HCT116 (cell line): ENCODE measurements around the gene KRTAP5-2.
"Not testable (repeated sequence)": the region's sequence is repeated elsewhere in the genome, so short reads cannot be mapped to it uniquely, and the experiment has no call there.

Experiments
- EZH2 ChIP-seq: fragments of 200-600 bp; sonication (generic); IDR thresholded peaks from 2 replicates; pipeline ENCODE4 v1.6.1; 2017; ENCODE audit warnings: antibody characterized with exemption, mixed run types
- EZH2phosphoT487 ChIP-seq: fragments of 200-600 bp; IDR thresholded peaks from 2 replicates; pipeline ENCODE4 v1.6.1; 2018; ENCODE audit warnings: antibody characterized with exemption, borderline replicate concordance
- FOSL1 ChIP-seq: IDR thresholded peaks from 2 replicates; pipeline ENCODE4 v1.6.1; 2012; ENCODE audit warnings: low read depth
- JUND ChIP-seq: IDR thresholded peaks from 2 replicates; pipeline ENCODE4 v1.6.1; 2012
- POLR2A ChIP-seq: IDR thresholded peaks from 2 replicates; pipeline ENCODE4 v1.7.0; 2011; ENCODE audit warnings: borderline replicate concordance; ENCODE audit not compliant: insufficient read depth, insufficient read length; ENCODE audit errors: extremely low read depth
- POLR2AphosphoS5 ChIP-seq: IDR thresholded peaks from 2 replicates; pipeline ENCODE4 v1.6.1; 2011; ENCODE audit warnings: mild to moderate bottlenecking, low read depth, low read length, moderate library complexity
- RAD21 ChIP-seq: IDR thresholded peaks from 2 replicates; pipeline ENCODE4 v1.6.1; 2012; ENCODE audit warnings: low read depth, mild to moderate bottlenecking
- SP1 ChIP-seq: IDR thresholded peaks from 2 replicates; pipeline ENCODE4 v1.6.1; 2012; ENCODE audit warnings: low read depth
- YY1 ChIP-seq: IDR thresholded peaks from 2 replicates; pipeline ENCODE4 v1.6.1; 2011; ENCODE audit warnings: low read length, low read depth, moderate library complexity, mild to moderate bottlenecking; ENCODE audit not compliant: insufficient replicate concordance; ENCODE audit errors: extremely low read depth
- ZFX ChIP-seq: fragments of 450-650 bp; IDR thresholded peaks from 2 replicates; pipeline ENCODE4 v1.6.1; 2017
- ZNF274 ChIP-seq: fragments of 200-500 bp; sonication (Bioruptor generic); IDR thresholded peaks from 2 replicates; pipeline ENCODE4 v1.6.1; 2014; ENCODE audit warnings: mild to moderate bottlenecking, low read depth, low read length, inconsistent platforms
- TF ChIP-seq, protein P1 (sequence below), 3 experiments: fragments of 200-600 bp in 1 of 3; sonication (generic) in 1 of 3; IDR thresholded peaks in 2 of 3; conservative IDR thresholded peaks in 1 of 3; 2 replicates each; pipeline ENCODE4 v1.5.1; 2012 to 2017; ENCODE audit warnings: low read depth in 2 of 3, low read length in 2 of 3, antibody characterized with exemption in 1 of 3, borderline replicate concordance in 1 of 3, control low read depth in 1 of 3, mild to moderate bottlenecking in 1 of 3, mixed read lengths in 1 of 3, mixed run types in 1 of 3, moderate library complexity in 1 of 3; ENCODE audit not compliant: insufficient read depth in 1 of 3

DNA sequence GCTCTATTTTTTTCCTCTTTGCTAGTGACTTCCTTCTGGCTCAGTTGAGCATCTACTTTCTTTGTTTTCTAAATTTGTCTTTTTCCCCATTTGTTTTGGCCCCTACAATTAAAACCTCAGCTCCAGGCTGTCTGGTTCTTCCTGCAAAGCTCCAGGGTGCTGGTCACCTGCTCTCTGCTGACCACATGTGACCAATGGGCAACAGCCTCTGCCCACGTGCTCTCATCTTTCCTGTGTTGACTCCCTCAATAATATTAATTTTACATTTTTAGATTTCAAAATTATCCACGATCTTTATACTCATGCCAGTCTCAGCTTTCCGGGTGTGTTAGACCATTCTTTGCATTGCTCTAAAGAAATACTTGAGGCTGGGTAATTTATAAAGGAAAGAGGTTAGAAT lies 312 bp upstream of the KRTAP5-2 start:
- TF ChIP-seq RAD21, YY1, POLR2A, ZFX, EZH2phosphoT487, POLR2AphosphoS5, SP1, FOSL1, ZNF274, JUND, EZH2: not testable (repeated sequence)
- TF ChIP-seq, protein P1, sequence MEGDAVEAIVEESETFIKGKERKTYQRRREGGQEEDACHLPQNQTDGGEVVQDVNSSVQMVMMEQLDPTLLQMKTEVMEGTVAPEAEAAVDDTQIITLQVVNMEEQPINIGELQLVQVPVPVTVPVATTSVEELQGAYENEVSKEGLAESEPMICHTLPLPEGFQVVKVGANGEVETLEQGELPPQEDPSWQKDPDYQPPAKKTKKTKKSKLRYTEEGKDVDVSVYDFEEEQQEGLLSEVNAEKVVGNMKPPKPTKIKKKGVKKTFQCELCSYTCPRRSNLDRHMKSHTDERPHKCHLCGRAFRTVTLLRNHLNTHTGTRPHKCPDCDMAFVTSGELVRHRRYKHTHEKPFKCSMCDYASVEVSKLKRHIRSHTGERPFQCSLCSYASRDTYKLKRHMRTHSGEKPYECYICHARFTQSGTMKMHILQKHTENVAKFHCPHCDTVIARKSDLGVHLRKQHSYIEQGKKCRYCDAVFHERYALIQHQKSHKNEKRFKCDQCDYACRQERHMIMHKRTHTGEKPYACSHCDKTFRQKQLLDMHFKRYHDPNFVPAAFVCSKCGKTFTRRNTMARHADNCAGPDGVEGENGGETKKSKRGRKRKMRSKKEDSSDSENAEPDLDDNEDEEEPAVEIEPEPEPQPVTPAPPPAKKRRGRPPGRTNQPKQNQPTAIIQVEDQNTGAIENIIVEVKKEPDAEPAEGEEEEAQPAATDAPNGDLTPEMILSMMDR (IDR thresholded peaks at IDR 0.05 in 2 of 3, conservative IDR thresholded peaks at IDR 0.05 in 1 of 3; ENCODE audit: borderline replicate concordance in 1 of 3, insufficient read depth in 1 of 3, low read depth in 2 of 3, low read length in 2 of 3) = not testable (repeated sequence)
